H9 (cell line): Measurements from ENCODE around the gene NPAS1. TPM values are rescaled to one million over a fixed set of nuclear protein-coding genes. Genes with fewer than 3 reads are reported as not detected.

Experiments
- DNase-seq: peaks from one replicate; pipeline ENCODE4 v3.0.0-alpha.2; 2017
- H2AFZ ChIP-seq: one replicate; pipeline ENCODE4 v1.6.1; 2013; ENCODE audit warnings: mild to moderate bottlenecking, low read length, control low read depth, moderate library complexity
- H2AK5ac ChIP-seq: 2 replicates; pipeline ENCODE4 v1.6.1; 2013; ENCODE audit warnings: low read length, control low read depth, mixed read lengths; ENCODE audit not compliant: insufficient read length
- H2BK120ac ChIP-seq: one replicate; pipeline ENCODE4 v1.6.1; 2013; ENCODE audit warnings: low read depth, mild to moderate bottlenecking, low read length, control low read depth, inconsistent platforms; ENCODE audit not compliant: poor library complexity, severe bottlenecking
- H2BK12ac ChIP-seq: 2 replicates; pipeline ENCODE4 v1.6.1; 2013; ENCODE audit warnings: low read length, control low read depth, mixed read lengths, low read depth; ENCODE audit not compliant: insufficient read length
- H2BK15ac ChIP-seq: 2 replicates; pipeline ENCODE4 v1.6.1; 2013; ENCODE audit warnings: low read depth, low read length, control low read depth
- H2BK20ac ChIP-seq: one replicate; pipeline ENCODE4 v1.6.1; 2013; ENCODE audit warnings: low read depth, mild to moderate bottlenecking, low read length, control low read depth, inconsistent platforms; ENCODE audit not compliant: poor library complexity, severe bottlenecking
- H2BK5ac ChIP-seq: 2 replicates; pipeline ENCODE4 v1.6.1; 2013; ENCODE audit warnings: low read length, control low read depth, mixed read lengths; ENCODE audit not compliant: insufficient read length
- H3K14ac ChIP-seq: 2 replicates; pipeline ENCODE4 v1.6.1; 2013; ENCODE audit warnings: low read length, control low read depth; ENCODE audit not compliant: insufficient read depth
- H3K18ac ChIP-seq: 2 replicates; pipeline ENCODE4 v1.6.1; 2013; ENCODE audit warnings: low read depth, mild to moderate bottlenecking, mixed read lengths, low read length, control low read depth; ENCODE audit not compliant: insufficient read length
- H3K23ac ChIP-seq: 2 replicates; pipeline ENCODE4 v1.6.1; 2013; ENCODE audit warnings: low read length, control low read depth, mixed read lengths, low read depth; ENCODE audit not compliant: insufficient read length
- H3K23me2 ChIP-seq: 2 replicates; pipeline ENCODE4 v1.6.1; 2013; ENCODE audit warnings: low read depth, mild to moderate bottlenecking, mixed read lengths, low read length, control low read depth; ENCODE audit not compliant: insufficient read length, poor library complexity, severe bottlenecking
- H3K27ac ChIP-seq: 2 replicates; pipeline ENCODE4 v1.5.1; 2013; ENCODE audit warnings: low read length, control low read depth, mixed read lengths, low read depth; ENCODE audit not compliant: insufficient read length
- H3K27me3 ChIP-seq: 2 replicates; pipeline ENCODE4 v1.6.1; 2013; ENCODE audit warnings: low read length, control low read depth, inconsistent platforms; ENCODE audit not compliant: insufficient read depth
- H3K4ac ChIP-seq: 2 replicates; pipeline ENCODE4 v1.6.1; 2013; ENCODE audit warnings: low read depth, mild to moderate bottlenecking, control low read depth, inconsistent platforms, low read length, moderate library complexity
- H3K4me1 ChIP-seq: 2 replicates; pipeline ENCODE4 v1.6.1; 2013; ENCODE audit warnings: low read length, control low read depth, inconsistent platforms; ENCODE audit not compliant: insufficient read depth
- H3K4me2 ChIP-seq: 2 replicates; pipeline ENCODE4 v1.6.1; 2013; ENCODE audit warnings: low read length, control low read depth, mixed read lengths; ENCODE audit not compliant: insufficient read length, insufficient read depth
- H3K56ac ChIP-seq: 2 replicates; pipeline ENCODE4 v1.6.1; 2013; ENCODE audit warnings: low read depth, mild to moderate bottlenecking, mixed read lengths, low read length, control low read depth; ENCODE audit not compliant: insufficient read length
- H3K79me1 ChIP-seq: 2 replicates; pipeline ENCODE4 v1.6.1; 2013; ENCODE audit warnings: low read depth, mild to moderate bottlenecking, moderate library complexity, low read length, control low read depth, inconsistent platforms; ENCODE audit not compliant: insufficient read depth, poor library complexity, severe bottlenecking
- H3K79me2 ChIP-seq: 2 replicates; pipeline ENCODE4 v1.6.1; 2013; ENCODE audit warnings: low read length, control low read depth, inconsistent platforms; ENCODE audit not compliant: insufficient read depth
- H3K9ac ChIP-seq: 2 replicates; pipeline ENCODE4 v1.6.1; 2013; ENCODE audit warnings: low read length, control low read depth, mixed read lengths; ENCODE audit not compliant: insufficient read length; ENCODE audit errors: extremely low read depth
- H3K9me3 ChIP-seq: one replicate; pipeline ENCODE4 v1.6.1; 2013; ENCODE audit warnings: low read depth, low read length, inconsistent platforms; ENCODE audit not compliant: control insufficient read depth
- H3T11ph ChIP-seq: one replicate; pipeline ENCODE4 v1.6.1; 2013; ENCODE audit warnings: mild to moderate bottlenecking, low read length, control low read depth, inconsistent platforms
- H4K20me1 ChIP-seq: one replicate; pipeline ENCODE4 v1.6.1; 2013; ENCODE audit not compliant: control insufficient read depth, insufficient read length, insufficient read depth
- H4K5ac ChIP-seq: 2 replicates; pipeline ENCODE4 v1.6.1; 2013; ENCODE audit warnings: low read depth, mild to moderate bottlenecking, mixed read lengths, low read length, control low read depth; ENCODE audit not compliant: insufficient read length
- H4K8ac ChIP-seq: replicated peaks from 2 replicates; pipeline ENCODE4 v1.6.1; 2013; ENCODE audit warnings: low read length, control low read depth, mixed read lengths, low read depth; ENCODE audit not compliant: insufficient read length
- H4K91ac ChIP-seq: 2 replicates; pipeline ENCODE4 v1.6.1; 2013; ENCODE audit warnings: low read depth, mild to moderate bottlenecking, moderate library complexity, mixed read lengths, low read length, control low read depth; ENCODE audit not compliant: insufficient read length
- H3K27ac Mint-ChIP-seq, 3 experiments: 2 replicates in 2 of 3; 3 replicates in 1 of 3; pipeline ENCODE4 v1.8.0; 2020 to 2021; ENCODE audit warnings: mixed read lengths in 3 of 3, mild to moderate bottlenecking in 1 of 3, moderate library complexity in 1 of 3
- H3K27me3 Mint-ChIP-seq: 2 replicates; pipeline ENCODE4 v1.8.0; 2021; ENCODE audit warnings: low read depth, mild to moderate bottlenecking, moderate library complexity, mixed read lengths
- H3K36me3 Mint-ChIP-seq, 3 experiments: 2 replicates in 2 of 3; 3 replicates in 1 of 3; pipeline ENCODE4 v1.8.0; 2020 to 2021; ENCODE audit warnings: low read depth in 3 of 3, mixed read lengths in 3 of 3; ENCODE audit not compliant: insufficient read depth in 1 of 3
- H3K4me1 Mint-ChIP-seq, 2 experiments: 2 replicates each; pipeline ENCODE4 v1.8.0; 2020; ENCODE audit warnings: mixed read lengths in 2 of 2
- H3K4me3 Mint-ChIP-seq, 2 experiments: 2 replicates in 1 of 2; 3 replicates in 1 of 2; pipeline ENCODE4 v1.8.0; 2020 to 2021; ENCODE audit warnings: mild to moderate bottlenecking in 2 of 2, mixed read lengths in 2 of 2, moderate library complexity in 1 of 2
- H3K9me3 Mint-ChIP-seq, 2 experiments: 2 replicates in 1 of 2; 3 replicates in 1 of 2; pipeline ENCODE4 v1.8.0; 2020; ENCODE audit warnings: mild to moderate bottlenecking in 2 of 2, mixed read lengths in 2 of 2, moderate library complexity in 1 of 2
- CTCF ChIP-seq: fragments of 200-600 bp; sonication (generic); conservative IDR thresholded peaks from 3 replicates; pipeline ENCODE4 v1.8.0; 2021; ENCODE audit warnings: antibody characterized with exemption, mild to moderate bottlenecking
- WGBS: extraction: QIAGEN DNeasy Blood & Tissue Kit; methylation state at CpG from one replicate; pipeline ENCODE4 v1.1.7; 2013; ENCODE audit warnings: missing lambda C conversion rate, low lambda C conversion rate, mixed read lengths; ENCODE audit not compliant: insufficient read length; ENCODE audit errors: extremely low coverage; 5-methylcytosine and 5-hydroxymethylcytosine counted together
- total RNA-seq: library from RNA; stranded (reverse); gene quantifications from 2 replicates; pipeline ENCODE4 v1.2.1, GENCODE V29; 2021

Gene NPAS1
- total RNA-seq, 1 experiment from 2014 or later, result 17.8 TPM

DNA sequence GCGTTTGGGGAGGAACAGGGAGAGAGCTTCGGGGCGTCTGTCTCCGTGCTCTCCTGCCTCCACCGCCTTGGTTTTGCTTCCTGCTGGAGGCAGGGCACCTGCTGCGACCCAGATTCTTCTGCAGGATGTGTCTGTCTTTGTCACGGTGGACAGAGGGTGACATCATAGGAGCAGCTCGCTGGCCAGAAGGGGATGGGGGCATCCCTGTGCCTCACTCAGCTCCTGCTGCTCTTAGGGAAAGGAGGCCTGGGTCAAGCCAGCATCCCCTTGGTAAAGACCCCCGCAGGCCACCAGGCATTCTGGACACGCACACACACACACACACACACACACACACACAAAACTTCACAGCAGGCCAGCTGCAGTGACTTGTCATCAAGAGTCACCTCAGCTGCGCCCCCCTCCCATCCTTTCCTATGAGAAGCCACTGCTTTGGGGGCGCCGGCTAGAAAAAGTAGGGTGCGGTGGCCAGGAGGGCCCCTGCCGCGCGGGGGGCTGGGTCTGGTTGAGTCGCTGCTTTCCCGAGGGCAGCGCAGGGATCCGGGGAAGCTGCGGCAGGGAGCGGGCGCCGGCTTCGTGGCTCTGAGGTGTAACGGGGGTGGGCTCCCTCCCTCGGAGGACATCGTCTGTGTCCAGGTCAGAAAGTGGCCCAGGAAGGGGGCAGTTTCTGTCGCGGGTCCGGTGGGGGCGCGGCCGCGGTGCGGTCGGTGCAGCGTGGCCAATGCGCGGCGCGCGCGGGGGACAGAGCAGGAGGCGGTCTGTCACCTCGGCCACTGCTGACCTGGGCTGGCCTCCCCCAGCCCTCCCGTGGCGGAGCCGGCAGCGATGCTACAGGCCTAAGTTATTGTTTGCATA is 15.8 kb upstream of the NPAS1 start:
- H3T11ph ChIP-seq, result no peak overlapping the region
- H3K4ac ChIP-seq, result no peak overlapping the region
- H3K14ac ChIP-seq, result no peak overlapping the region; the same call in 1 of the 2 replicates
- H4K20me1 ChIP-seq, result no peaks in the 10 kb centered on the region
- no peak overlapping the region for H3K27ac ChIP-seq
- H2BK20ac ChIP-seq, result no peak overlapping the region
- H4K8ac ChIP-seq, result no peak overlapping the region
- Mint-ChIP-seq H3K27ac (no peak overlapping the region; a peak in 1 of 7 replicates), H3K36me3 (peaks cover 22 to 30% (median 25%) of the 10 kb centered on the region in 3 experiments; a peak in 6 of 7 replicates), H3K27me3 (peaks cover 10% of the 10 kb centered on the region), H3K4me1 (peaks cover 11 to 33% of the 10 kb centered on the region in 2 experiments), H3K4me3 (no peak overlapping the region), H3K9me3 (peaks cover 7 to 8% of the 10 kb centered on the region in 2 experiments)
- TF ChIP-seq CTCF, result no peak
- no peak overlapping the region for H2AK5ac ChIP-seq
- H3K4me1 ChIP-seq, result no peaks in the 10 kb centered on the region
- H3K23me2 ChIP-seq, result no peaks in the 10 kb centered on the region
- H3K18ac ChIP-seq, result no peak overlapping the region
- no peak overlapping the region for H2BK15ac ChIP-seq
- no peak overlapping the region for H2AFZ ChIP-seq
- H3K4me2 ChIP-seq, result no peak overlapping the region
- H3K9ac ChIP-seq, result no peak overlapping the region
- no peaks in the 10 kb centered on the region for H3K9me3 ChIP-seq
- no peak overlapping the region for H4K91ac ChIP-seq
- H3K23ac ChIP-seq, result no peak overlapping the region
- H2BK12ac ChIP-seq, result no peak overlapping the region
- no peaks in the 10 kb centered on the region for H3K79me1 ChIP-seq
- H4K5ac ChIP-seq, result no peak overlapping the region
- H2BK120ac ChIP-seq, result no peak overlapping the region
- H3K79me2 ChIP-seq, result no peaks in the 10 kb centered on the region
- no CpG with 5 or more reads among the region's 51 CpGs for WGBS
- H2BK5ac ChIP-seq, result no peak overlapping the region
- H3K56ac ChIP-seq, result no peak overlapping the region
- H3K27me3 ChIP-seq, result no peaks in the 10 kb centered on the region
- peak; percentile 27 for DNase-seq
